LHCN-M2 (cell line): Measurements from ENCODE around the gene SOX15. TPM values are rescaled to one million over a fixed set of nuclear protein-coding genes. Genes with fewer than 3 reads are reported as not detected.

Source experiments
- DNase-seq: peaks from one replicate; pipeline ENCODE4 v3.0.0-alpha.2; 2012; ENCODE audit warnings: low read depth
- total RNA-seq: library from RNA; depleted of rRNA; stranded (reverse); fragments of >200 nt; gene quantifications from 2 replicates; pipeline ENCODE4 v1.2.3, GENCODE V29; 2014; rRNA removed

SOX15 gene
- total RNA-seq, 1 experiment from 2014 or later, result 2.0 TPM

DNA sequence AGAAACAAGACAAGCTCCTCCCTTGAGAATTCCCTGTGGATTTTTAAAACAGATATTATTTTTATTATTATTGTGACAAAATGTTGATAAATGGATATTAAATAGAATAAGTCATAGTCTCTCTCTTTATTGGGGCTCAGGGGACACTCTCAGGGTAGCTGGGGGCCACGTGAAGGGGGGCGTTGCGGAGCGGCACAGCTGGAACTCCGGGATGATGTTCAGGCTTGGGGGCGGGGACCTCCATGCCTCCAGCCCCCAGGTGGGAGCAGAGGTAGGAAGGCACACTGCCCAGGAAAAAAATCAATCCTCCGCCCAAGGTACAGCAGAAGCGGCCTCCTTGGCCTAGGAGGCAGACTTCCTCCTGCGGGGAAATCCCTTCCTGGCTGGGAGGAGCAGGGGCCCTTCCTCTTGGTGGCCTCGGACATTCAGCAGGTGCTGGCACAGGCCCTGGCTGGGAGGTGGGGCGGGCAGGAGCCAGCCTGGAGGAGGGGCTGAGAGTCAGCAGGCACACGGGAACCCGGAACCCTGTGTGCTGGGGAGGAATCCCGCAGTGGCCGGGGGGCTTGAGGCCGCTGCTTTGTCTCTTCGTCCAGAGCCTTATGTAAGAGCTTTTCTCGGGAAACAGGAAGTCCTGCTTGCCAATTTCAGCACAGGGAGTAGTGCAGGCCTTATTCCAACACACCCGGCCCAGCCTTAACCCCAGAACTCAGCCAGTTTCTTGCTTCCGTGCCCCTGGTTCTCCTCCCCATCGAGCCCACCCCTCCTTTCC is 31.9 kb downstream of the SOX15 start:
- DNase-seq, result no peak

DNA sequence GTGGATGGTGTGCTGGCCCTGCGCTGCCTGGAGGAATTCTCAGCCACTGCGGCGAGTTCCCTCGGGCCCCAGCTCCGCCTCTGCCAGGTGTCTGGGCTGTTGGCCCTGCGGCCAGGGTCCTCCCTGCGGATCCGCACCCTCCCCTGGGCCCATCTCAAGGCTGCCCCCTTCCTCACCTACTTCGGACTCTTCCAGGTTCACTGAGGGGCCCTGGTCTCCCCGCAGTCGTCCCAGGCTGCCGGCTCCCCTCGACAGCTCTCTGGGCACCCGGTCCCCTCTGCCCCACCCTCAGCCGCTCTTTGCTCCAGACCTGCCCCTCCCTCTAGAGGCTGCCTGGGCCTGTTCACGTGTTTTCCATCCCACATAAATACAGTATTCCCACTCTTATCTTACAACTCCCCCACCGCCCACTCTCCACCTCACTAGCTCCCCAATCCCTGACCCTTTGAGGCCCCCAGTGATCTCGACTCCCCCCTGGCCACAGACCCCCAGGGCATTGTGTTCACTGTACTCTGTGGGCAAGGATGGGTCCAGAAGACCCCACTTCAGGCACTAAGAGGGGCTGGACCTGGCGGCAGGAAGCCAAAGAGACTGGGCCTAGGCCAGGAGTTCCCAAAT is 32.6 kb downstream of the SOX15 start:
- DNase-seq, result no peak

DNA sequence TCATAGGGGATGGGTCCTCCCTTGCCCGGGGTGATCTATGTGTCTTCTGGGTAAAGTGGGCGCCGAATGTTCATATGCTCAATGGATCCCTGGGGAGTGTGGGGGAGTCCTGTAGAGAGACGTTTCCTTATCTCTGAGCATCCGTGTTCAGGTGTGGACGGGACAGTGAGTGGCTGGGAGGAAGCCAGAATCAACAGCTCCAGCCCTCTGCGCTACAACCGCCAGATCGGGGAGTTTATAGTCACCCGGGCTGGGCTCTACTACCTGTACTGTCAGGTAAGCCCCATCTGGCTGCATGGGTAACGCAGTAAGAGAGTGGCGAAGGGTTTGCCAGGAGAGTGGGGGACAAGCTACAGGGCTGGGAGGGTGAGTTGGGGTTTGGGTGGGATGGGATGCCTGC is 33.3 kb downstream of the SOX15 start:
- DNase-seq, result no peak

DNA sequence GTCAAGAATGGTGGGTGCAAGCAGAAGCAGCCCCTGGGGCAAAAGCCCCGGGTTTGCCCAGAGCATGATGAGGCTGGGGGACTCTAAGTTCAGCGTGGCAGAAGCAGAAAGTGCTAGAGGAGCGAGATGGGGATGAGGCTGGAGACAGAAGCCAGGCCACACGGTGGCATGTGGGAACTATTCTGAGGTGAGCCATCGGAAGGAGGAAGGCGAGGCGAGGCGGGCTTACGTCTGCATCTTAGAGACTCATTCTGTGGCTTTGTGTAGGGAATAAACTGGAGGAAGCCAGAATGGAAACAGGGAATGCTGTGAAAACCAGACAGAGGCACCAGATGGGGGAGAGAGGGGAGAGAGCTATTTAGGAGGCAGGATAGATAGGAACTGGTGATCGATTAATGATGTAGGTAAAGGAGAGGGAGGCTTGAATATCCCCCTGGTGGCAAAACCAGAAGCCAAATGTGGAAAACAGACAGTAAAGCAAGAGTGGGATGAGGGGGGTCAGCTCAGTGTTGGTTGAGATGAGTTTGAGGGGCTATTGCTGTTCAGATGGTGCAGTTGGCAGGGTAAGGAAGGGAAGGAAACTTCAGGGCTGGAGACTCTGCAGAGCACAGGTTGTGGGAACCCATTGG is 34.5 kb downstream of the SOX15 start:
- DNase-seq, result no peak

DNA sequence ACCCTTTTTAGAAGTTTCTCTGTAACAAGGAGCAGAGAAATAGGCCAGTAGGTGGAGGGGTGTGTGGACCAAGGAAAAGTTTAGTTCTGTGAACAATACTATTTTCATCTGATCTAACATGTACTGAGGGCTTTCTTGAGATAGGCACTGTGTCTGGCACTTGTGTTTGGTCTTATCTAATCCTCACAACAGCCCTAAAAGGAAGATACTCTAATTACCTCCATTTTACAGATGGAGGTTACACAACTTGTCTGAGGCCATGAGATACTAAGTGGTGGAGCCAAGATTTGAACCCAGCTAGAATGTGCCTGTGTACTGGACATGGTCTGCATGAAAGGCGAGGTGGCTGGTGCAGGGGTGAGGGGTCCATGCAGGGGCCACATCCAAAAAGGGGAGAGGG is 36.5 kb downstream of the SOX15 start:
- DNase-seq, result no peak

DNA sequence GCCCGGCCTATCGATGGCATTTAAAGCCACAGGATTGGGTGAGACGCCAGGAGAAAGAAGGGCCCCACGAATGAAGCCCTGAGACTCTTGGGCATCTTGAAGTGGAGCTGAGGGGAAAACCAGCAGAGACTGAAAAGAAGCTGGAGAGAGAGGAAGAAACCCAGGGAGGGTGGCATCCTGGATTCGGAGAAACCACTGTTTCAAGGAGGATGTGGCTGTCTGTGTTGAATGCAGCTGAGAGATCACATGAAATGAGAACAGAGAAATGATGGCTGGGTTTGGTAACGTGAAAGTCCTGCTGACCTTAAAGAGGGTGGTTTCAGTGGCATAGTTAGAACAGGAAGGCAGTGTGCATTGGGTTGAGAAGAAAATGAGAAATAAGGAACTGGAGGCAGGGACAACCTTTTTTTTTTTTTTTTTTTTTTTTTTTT is 37.3 kb downstream of the SOX15 start:
- no peak for DNase-seq

DNA sequence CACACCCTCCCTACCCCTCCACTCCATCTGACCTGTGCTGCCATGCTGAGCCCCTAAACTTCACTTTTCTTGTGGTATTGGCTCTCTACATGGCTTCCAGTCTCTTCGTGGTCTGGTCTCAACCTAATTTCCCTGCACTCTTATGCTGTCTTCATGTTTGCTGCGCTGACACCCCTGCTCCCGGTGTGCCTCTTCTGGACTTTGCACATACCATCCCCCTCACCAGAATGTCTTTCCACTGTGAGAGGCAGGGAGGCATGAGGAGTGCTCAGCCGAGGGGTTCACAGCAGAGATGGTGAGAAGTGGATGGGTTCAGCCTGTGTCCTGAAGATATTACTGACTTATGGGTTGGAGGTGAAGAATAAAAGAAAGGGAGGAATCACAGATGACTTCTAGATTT is 38.5 kb downstream of the SOX15 start:
- DNase-seq, result no peak

DNA sequence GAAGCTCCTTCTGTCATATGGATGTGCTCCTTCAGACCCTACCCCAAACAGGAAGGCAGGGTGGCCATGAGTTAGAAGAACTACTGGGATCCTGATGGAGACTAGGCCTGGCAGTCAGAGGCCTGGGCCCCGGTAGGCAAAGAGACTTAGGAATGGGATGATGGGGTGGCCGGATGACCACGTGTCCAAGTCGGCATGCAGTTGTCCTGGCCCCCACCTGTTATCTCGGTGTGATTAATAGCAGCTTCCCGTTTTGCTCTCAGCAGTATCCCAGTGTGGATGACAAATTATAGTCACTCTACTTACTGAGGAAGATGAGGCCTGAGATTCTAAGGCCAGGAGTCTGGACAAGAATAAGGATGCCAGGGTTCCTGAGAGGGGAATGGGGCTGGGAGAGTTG is 39.5 kb downstream of the SOX15 start:
- DNase-seq, result peak; percentile 59

DNA sequence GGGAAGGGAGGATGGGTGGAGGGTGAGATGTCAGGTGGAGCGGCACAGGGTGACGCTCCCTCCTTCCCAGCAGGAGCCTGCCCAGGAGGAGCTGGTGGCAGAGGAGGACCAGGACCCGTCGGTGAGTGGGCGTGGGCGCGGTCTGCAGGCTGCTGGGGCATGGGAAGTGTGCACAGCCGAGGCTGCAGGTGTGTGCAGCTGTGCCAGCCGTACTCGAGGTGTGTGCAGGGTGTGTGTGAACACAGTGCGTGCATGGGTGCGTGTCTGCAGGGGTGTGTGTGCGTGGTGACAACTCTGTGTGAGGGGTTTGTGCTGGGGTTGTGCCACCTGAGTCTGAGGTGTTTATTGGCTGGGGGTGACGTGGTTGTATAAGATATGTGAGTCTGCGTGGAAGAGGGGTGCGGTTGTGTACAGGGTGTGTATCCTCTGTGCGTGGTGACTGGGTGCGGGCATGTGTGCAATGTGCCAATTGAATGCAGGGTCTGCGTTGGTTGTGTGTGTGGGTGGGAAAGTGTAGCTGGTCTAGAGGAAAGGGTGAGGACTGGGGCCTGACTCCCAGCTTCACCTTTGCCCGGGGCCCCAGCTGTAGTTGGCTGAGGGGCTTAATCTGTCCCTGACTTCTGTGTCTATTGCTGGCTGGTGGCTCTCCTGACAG is 40.4 kb downstream of the SOX15 start:
- no peak for DNase-seq

DNA sequence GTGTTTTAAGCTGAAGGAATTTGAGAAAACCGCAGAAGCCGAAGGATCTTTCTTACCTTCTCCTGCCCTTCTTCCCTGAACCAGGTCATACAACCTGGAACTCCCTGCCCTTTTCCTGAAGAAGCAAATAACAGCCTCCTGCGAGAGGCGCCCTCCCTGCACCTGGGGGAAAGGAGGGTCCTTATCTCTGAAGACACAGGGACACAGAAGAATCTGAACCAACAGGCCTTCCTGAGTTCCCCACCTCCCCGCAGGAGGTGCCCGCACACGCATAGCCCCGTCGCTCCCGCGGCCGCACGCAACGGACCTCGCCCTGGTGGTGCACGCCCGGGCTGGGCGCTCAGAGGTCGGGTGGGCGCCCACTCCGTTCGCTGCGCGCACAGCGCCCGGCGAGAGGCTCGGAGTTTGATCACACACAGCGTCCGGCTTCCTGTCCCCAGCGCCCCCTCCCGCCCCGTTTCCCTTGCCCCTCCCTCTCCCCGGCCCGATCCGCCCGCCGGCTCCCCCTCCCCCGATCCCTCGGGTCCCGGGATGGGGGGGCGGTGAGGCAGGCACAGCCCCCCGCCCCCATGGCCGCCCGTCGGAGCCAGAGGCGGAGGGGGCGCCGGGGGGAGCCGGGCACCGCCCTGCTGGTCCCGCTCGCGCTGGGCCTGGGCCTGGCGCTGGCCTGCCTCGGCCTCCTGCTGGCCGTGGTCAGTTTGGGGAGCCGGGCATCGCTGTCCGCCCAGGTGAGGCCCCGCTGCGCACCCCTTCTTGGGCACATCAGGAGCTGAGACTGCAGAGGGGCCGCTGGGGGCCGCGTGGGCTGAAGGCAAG is 41.1 kb downstream of the SOX15 start, which contains the start of gene TNFSF12:
Gene TNFSF12, plus strand, starts transcription at position 474 of the 816 bp plus-strand sequence. Its CDS starts 96 bp downstream, at position 570.
- DNase-seq, result peak; percentile 15

DNA sequence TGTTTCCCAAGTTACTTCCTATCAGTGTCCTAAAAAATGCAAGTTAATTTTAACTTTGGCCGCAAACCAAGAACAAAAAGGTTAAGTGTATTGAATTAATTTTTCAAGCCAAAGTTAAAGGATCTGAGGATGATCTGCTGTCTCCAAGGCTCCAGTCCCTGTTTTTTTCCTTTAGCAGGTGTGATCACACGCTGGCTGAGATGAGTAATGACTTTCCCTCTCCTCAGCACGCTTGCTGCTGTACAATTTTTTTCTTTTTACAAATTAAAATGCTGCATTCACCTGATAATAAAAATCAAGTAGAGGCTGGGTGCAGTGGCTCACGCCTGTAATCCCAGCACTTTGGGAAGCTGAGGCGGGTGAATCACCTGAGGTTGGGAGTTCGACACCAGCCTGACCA is 45.0 kb downstream of the SOX15 start:
- no peak for DNase-seq

DNA sequence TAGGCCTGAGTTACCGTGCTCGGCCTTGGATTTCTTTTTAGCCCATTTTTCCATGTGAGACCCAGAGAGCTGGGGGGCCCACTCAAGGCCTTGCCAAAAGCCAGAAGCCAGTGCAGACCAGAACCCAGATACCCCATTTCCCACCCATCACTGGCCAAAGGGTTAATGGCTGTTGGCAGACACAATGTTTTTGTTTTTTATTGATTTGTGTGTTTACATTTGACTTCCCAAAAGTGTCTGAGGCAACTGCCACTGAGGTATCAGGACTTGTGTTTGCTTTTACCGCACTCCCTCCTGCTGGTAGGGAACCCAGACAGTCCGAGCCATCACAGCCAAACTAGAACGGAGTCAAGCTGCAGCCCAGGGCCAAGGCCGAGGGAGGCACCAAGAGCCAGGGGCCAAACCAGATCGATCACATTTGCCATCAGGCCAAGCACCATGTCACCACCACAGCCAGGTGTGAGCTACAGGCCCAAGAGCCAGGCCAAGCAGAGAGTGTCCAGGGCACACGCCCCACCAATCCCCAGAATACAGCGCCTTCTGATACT is 48.7 kb downstream of the SOX15 start:
- no peak for DNase-seq

DNA sequence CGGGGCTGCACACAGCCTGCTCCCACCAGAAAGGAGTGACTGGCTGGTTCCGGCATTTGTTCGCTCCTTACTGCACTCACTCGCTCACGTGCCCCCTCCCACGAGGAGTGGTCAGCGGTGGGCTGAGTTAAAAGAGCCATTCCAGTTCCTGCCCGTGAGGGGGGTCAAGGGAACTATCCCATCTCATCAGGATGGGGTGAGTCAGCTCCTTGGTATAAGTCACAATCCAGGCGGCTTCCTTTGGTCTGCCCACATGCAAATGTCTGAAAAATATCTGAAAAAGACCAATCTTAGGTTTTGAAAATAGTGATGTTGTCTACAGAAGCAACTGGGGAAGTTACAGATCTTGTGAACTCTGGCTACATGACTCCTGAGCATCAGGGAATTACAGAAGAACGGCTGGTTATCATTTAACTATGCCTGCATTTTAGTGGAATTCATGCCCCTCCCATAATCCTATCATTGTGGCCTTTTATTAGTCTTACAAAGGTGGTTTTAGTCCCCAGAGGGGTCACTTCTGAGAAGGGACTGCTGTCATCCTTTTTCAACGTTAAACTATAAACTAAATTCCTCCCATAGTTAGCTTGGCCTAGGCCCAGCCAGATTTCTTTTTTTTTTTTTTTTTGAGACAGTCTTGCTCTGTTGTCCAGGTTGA is 50.9 kb downstream of the SOX15 start:
- DNase-seq, result no peak

Other genes starting within 250 kb of the SOX15 start
- gene KCTD11, start 237.9 kb downstream of the SOX15 start, total RNA-seq, result 8.3 and 9.0 TPM in 2 replicates
- gene TMEM95, start 234.9 kb downstream of the SOX15 start, total RNA-seq, result not detected in 2 replicates
- gene TNK1, start 209.0 kb downstream of the SOX15 start, total RNA-seq, result 0.06 TPM in 1 of 2 replicates, not detected in the other
- 38.1 and 54.4 TPM in 2 replicates for gene PLSCR3, start 195.6 kb downstream of the SOX15 start, total RNA-seq
- gene TMEM256, start 186.0 kb downstream of the SOX15 start, total RNA-seq, result 65.1 and 88.9 TPM in 2 replicates
- 7.6 and 8.3 TPM in 2 replicates for gene NLGN2, start 182.2 kb downstream of the SOX15 start, total RNA-seq
- not detected in 2 replicates for gene SPEM1, start 169.8 kb downstream of the SOX15 start, total RNA-seq
- not detected in 2 replicates for gene SPEM2, start 164.5 kb downstream of the SOX15 start, total RNA-seq
- gene SPEM3, start 161.2 kb downstream of the SOX15 start, total RNA-seq, result not detected in 2 replicates
- gene TMEM102, start 154.7 kb downstream of the SOX15 start, total RNA-seq, result 0.75 and 0.90 TPM in 2 replicates
- gene FGF11, start 150.6 kb downstream of the SOX15 start, total RNA-seq, result 23.4 and 23.8 TPM in 2 replicates
- 51.9 and 60.3 TPM in 2 replicates for gene CHRNB1, start 145.0 kb downstream of the SOX15 start, total RNA-seq
- 25.3 and 27.8 TPM in 2 replicates for gene ZBTB4, start 110.5 kb downstream of the SOX15 start, total RNA-seq
- gene SLC35G6, start 108.6 kb downstream of the SOX15 start, total RNA-seq, result not detected in 2 replicates
- 63.7 and 81.4 TPM in 2 replicates for gene POLR2A, start 105.7 kb downstream of the SOX15 start, total RNA-seq
- gene TNFSF12, start 41.0 kb downstream of the SOX15 start, total RNA-seq, result 14.8 and 20.7 TPM in 2 replicates
- not detected in 2 replicates for gene TNFSF13, start 31.3 kb downstream of the SOX15 start, total RNA-seq
- 108 and 131 TPM in 2 replicates for gene SENP3, start 28.2 kb downstream of the SOX15 start, total RNA-seq
- 48.2 and 56.4 TPM in 2 replicates for gene CD68, start 10.5 kb downstream of the SOX15 start, total RNA-seq
- gene MPDU1, start 6.2 kb downstream of the SOX15 start, total RNA-seq, result 371 and 379 TPM in 2 replicates
- 49.4 and 51.8 TPM in 2 replicates for gene FXR2, start 24.8 kb upstream of the SOX15 start, total RNA-seq
- gene SAT2, start 37.7 kb upstream of the SOX15 start, total RNA-seq, result 37.8 and 48.0 TPM in 2 replicates
- gene SHBG, start 40.0 kb upstream of the SOX15 start, total RNA-seq, result 0.23 TPM in 1 of 2 replicates, not detected in the other
- not detected in 2 replicates for gene ATP1B2, start 60.8 kb upstream of the SOX15 start, total RNA-seq
- gene TP53, start 97.4 kb upstream of the SOX15 start, total RNA-seq, result 34.8 and 35.5 TPM in 2 replicates
- gene WRAP53, start 98.4 kb upstream of the SOX15 start, total RNA-seq, result 18.2 and 20.0 TPM in 2 replicates
- 0.75 and 0.90 TPM in 2 replicates for gene EFNB3, start 115.1 kb upstream of the SOX15 start, total RNA-seq
- gene DNAH2, start 127.7 kb upstream of the SOX15 start, total RNA-seq, result not detected in 2 replicates
- gene KDM6B, start 244.1 kb upstream of the SOX15 start, total RNA-seq, result 1.8 and 2.1 TPM in 2 replicates